Peyer's patch (tissue), 4 donors: ENCODE results near the gene TPPP.

ENCODE experiments used
- CTCF ChIP-seq, 6 experiments: fragments of 450-650 bp in 4 of 6; fragments of 200-600 bp in 2 of 6; sonication (generic) in 1 of 6; IDR thresholded peaks; one replicate each; pipeline ENCODE4 v1.5.1; 2017 to 2019; ENCODE audit warnings: antibody characterized with exemption in 6 of 6, mild to moderate bottlenecking in 3 of 6, moderate library complexity in 1 of 6
- POLR2A ChIP-seq, 2 donors: fragments of 450-650 bp; IDR thresholded peaks; one replicate each; pipeline ENCODE4 v1.5.1; 2017; ENCODE audit warnings: antibody characterized with exemption in 2 of 2, mild to moderate bottlenecking in 2 of 2, moderate library complexity in 2 of 2

- TF ChIP-seq CTCF (IDR thresholded peaks at IDR 0.05) = no peak
- no peak for TF ChIP-seq POLR2A (IDR thresholded peaks at IDR 0.05)
Measured at GRCh38 chr5:622946-623522, 70.1 kb downstream of the TPPP start.
